Hematopoietic multipotent progenitor cell (in vitro differentiated cells): ENCODE measurements around the gene MTSS2. TPM values are rescaled to one million over a fixed set of nuclear protein-coding genes. Genes with fewer than 3 reads are reported as not detected.

Source experiments
- DNase-seq, 3 donors: peaks; one replicate each; pipeline ENCODE4 v3.0.0-alpha.2; 2011 to 2015; ENCODE audit warnings: low read depth in 2 of 3, low spot score in 2 of 3
- total RNA-seq: library from RNA; depleted of rRNA; stranded (reverse); fragments of >200 nt; gene quantifications from one replicate; pipeline ENCODE4 v1.2.3, GENCODE V29; 2012

The MTSS2 gene, protein sequence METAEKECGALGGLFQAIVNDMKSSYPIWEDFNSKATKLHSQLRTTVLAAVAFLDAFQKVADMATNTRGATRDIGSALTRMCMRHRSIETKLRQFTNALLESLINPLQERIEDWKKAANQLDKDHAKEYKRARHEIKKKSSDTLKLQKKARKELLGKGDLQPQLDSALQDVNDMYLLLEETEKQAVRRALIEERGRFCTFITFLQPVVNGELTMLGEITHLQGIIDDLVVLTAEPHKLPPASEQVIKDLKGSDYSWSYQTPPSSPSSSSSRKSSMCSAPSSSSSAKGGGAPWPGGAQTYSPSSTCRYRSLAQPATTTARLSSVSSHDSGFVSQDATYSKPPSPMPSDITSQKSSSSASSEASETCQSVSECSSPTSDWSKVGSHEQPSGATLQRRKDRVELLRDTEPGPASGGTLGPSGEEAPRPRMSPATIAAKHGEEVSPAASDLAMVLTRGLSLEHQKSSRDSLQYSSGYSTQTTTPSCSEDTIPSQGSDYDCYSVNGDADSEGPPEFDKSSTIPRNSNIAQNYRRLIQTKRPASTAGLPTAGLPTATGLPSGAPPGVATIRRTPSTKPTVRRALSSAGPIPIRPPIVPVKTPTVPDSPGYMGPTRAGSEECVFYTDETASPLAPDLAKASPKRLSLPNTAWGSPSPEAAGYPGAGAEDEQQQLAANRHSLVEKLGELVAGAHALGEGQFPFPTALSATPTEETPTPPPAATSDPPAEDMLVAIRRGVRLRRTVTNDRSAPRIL
- 14.8 TPM for total RNA-seq

DNA sequence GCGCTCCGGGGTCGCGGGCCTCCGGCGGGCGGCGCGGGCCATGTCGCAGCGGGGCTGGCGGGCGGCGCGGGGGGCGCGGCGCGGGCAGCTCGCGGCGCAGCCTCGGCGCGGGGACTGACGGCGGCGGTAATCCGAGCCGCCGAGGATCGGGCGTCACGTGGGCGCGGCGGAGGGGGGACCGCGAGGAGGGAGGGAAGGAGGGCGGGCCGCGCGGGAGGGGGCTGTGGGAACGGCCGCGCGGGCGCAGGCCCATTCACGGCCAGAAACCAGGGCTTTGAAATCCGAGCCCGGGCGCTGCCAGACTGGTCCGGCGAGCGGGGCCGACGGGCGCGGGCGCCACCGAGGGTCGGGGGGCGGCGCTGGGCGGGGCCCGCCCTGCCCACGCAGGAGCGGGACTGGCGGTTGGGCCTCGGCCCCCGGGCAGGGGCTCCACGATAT is at the start of gene MTSS2:
Gene MTSS2 (minus strand): TSS at position 116 of the 438 bp plus-strand sequence. CDS start 262 bp downstream, outside the sequence.
- peak in 2 of 3 donors; percentile 69 to 72 for DNase-seq

DNA sequence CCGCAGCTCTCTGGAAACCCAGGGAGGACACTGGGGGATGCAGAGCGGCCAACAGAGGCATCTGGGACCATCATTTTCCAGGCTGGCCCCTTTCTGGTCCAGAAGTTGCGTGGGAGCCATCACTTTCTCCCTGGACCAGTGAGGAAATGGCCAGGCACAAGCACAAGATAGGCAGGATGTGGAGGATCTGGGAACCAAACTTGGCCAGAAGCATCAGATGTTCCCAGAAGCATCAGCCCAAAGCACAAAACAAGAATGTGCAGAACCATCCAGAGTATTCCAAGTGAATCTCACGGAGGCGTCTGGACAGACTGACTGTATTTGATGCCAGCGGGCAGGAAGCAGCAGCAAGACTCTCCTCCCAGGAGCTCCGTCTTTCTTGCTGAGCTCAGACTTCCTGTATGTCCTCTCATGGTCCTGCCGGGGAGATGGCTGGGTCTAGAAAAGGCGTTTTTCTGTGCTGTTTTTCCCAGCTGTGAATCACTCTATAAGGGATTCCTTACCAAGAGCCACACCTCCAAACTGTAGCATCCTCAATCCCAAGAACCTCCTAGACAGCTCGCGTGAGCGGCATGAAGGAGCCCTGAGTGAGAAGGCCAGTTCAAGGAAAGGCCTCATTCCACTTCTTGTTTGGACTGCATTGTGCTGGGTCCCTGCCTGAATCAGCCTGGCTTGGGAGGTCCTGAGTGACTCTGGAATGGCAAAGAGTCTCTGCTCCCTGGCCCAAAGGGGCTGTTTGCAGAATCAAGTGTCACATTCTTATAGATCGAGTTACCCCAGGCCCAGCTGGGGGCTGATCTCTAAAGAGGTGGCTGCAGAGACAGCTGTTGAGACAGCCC is 49.5 kb upstream of the MTSS2 start:
- DNase-seq = no peak

DNA sequence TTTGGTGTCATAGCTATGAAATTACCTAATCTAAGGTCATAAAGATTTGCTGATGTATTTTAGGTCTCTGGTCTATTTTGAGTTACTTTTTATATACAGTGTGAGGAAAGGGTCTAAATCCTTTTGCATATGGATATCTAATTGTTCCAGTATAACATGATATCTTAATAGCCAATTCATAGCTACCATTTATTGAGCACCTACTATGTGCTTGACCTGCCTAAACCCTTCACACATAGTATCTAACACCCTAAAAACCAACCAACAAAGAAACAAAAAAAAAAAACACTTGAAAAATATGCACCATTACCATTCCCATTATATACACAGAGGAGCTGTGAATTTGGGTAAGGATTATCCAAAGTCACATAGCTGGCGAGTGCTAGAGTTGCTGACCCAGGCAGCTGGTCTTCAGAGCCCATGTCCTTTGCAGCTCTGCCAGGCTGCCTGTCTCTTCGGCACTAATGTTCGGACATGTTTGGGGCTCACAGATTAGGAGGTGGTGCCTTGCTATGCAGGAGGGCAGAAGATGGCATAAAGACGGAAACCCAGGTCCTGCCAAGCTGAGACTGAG is 48.8 kb upstream of the MTSS2 start:
- DNase-seq = no peak

DNA sequence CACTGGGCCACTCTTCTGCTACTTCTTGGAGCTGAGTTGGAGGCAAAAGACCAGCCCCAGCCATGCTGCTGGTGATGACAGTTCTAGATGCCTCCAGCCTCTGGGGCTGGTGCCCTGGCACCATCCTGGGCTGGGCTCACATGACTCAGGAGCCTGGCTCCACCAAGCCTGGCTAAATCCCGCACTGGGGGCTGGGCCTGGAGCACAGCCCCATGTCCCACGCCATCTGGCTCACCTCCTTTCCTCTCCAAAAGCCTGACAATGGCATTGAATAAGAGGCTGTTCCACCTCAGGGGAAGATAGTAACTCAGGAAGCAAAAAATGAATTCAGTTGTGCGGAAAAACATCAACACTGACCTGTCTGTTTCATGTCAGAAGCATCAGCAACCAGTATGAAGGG is 45.1 kb upstream of the MTSS2 start:
- no peak for DNase-seq

DNA sequence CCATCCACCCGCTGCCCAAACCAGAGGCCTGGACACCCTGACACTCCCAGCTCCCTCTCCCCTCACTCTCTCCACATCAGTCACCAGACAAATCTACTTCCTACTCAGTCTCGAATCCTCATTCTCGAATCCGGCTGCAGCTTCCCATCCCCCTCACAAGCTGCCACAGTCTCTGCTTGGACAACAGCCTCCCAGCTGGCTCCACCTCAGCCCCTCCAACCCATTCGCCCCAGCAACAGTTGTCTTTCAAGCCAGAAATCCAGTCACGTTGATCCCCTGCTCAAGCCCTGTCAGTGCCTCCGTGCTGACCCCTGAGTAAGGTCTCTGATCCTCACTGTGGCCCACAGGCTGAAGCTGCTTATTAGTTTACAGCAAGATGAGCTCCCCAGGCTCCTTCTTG is 44.2 kb upstream of the MTSS2 start:
- no peak for DNase-seq

DNA sequence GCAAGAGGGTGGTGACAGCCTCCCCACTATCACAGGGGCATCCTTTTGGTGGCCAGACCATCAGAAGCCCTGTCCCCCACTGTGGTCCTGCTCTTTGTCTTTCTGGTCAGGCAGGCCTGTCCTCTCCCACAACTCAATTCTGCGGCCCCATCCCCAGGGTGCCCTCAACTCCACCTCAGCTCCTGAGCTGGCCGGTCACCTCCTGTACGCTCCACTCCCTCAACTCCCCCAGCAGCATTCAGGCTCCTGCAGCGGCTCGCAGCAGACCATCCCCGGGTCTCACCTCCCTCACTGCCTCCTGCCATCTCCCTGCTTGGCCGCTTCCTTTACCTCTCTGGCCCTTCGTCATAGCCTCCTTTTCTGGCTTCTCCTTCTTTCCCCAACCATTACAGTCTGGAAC is 43.4 kb upstream of the MTSS2 start:
- no peak for DNase-seq

DNA sequence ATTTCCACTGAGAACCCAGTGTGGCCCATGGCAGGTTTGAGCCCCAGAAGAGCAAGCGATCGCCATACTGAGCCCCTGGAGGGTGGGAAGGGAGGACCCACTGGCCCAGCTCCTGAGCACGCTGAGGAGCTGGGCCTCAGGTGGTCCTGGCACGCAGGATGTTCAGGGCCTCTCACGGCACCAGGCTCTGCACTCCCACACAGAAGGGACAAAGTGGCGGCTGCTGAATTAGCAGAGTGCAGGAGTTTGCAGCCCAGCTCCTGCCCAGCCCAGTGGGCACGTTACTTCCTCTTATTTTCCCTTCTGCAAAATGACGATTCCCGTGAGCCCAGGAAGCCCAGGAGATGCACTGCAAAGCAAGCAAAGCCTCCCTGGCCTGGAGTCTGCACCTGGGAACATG is 42.3 kb upstream of the MTSS2 start:
- DNase-seq = peak in 1 of 3 donors; percentile 30

DNA sequence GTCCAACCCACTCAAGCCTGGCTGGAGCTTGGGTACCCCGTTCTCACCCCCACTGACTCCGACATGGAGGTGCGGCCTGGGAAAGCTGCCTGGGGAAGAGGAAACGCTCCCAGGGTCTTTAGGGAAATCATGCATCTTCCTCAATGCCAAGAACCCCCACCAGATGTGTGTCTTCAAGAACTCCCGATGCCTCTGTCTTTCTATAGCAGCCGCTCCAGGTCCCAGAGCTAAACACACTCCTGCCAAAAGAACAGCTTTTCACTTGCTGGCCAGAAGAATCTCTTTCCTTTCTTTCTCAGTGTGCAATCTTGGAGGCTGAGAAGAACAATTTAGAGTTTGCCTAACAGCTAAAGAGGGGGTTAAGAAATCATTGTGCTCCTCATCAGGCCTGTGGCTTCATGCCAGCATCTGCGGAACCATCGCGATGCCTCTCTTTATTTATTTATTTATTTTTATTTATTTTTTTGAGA is 41.1 kb upstream of the MTSS2 start:
- DNase-seq = no peak

DNA sequence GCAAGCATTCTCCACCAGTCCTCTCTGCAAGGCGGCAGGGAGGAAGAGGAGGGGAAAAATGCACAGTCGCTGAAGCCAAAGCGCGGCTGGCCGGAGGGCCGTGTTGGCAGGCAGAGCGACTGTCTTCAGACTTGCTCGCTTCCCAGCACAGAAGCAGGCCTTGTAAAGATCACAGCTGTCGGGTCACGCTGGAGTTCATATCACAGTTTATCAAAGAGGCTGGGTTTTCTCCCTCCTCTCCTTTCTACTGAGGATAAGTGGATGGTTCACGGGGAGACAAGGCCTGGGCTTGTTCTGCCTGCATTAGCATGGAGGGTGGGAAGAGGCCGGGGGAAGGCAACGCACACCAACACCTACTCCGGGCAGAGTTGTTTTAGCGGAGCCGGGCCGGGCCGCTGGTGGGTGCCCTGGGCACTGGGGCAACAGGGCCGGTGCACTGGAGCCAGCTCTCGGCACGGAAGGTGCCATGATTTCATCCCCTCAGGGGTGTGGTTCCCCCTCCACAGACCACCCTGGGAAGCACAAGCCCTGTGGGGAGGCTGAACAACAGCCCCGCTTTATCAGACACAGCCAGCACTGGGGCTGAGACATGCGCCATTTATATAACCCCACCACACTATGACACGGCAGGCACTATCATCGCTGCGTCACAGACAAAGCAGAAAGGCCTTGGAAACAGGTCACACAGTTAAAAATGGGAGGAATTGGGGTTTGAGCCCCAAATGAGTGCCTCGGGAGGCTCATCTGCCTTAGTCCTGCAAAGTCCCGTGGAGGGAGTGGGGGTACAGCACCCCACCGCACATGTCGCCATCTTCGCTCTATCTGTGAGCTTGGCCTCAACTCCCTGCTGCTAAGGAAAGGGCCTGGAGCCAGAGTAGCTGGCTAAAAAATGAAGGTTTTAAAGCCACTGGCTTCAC is 40.3 kb upstream of the MTSS2 start:
- DNase-seq = no peak

DNA sequence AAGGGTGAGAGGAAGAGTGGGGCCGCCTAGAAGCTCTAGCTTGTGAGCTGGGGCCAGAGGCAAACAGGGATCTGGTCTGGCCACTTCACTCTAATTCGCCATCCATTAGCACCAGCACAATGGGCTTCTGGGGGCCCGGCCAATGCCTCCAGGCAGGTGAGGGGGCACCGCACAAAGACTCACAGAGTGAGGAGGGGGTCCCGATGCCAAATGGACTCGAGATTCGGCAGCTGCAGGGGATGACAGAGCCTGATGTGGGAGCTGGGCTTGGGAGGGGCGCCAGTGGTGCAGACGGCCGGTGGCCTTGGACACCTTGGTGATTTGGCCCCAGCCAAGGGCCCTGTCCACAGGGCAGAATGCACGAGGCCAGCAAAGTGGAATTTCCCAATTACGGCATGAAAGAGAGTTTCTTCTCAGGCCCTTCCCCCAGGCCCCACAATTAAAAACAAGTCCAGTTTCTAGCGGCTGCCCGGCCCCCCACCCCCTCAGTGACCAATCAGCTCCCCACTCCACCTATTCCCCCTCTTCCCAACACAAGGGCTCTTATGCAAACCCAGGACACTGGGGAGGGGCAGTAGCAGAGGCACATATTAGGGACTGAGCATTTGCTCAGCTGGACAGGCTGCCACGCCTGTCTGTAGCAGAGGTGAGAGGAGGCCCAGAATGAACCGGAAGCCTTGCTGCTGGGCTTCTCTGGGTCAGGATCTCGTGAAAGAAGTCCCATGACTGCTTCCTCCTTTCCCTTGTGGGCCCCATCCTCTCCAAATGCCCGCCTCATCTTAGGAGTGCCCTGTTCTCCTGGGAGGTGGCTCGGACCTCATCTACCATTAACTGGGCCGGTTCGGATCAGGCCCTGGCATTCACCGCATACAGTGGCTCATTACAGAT is 39.4 kb upstream of the MTSS2 start:
- DNase-seq = no peak

DNA sequence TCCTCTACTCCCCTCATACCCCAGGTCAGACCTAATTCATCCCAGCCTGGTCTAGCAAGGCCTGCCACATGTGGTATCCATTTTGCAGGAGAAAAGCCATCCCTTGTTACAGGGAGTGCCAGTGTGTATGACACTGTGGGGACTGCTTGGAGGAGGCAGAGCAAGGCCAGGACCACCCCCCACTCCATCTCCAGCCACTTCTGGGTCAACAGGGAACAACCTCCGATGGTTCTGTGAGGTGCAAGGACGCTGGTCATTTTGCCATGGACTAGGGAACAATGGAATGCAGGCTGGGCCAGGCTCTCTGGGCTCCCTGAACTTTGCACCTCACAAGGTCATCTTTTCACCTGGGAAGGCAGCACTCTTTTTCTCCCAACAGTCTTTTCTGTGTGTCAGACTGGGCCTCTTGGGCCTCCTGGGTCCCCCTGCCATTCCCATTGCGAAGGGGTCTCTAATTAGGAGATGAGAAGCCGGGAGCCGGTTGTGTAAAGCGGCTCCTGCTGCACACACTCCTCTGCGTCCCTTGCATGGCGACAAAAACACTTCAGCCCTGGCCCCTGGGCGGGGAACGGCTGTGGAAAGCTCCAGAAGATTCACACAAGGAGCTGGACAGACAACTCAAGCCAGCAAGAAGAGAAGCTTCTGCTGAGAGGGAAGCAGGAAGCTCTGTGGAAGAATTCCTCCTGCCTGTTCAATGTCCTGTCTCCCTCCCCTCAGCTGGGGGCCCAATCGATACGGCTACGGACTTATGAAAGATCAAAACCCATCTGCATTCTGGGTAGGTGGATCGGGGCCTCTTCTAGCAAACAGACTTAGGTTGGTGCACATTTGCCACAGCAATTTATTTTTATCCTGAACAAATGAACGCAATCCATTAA is 38.5 kb upstream of the MTSS2 start:
- no peak for DNase-seq

DNA sequence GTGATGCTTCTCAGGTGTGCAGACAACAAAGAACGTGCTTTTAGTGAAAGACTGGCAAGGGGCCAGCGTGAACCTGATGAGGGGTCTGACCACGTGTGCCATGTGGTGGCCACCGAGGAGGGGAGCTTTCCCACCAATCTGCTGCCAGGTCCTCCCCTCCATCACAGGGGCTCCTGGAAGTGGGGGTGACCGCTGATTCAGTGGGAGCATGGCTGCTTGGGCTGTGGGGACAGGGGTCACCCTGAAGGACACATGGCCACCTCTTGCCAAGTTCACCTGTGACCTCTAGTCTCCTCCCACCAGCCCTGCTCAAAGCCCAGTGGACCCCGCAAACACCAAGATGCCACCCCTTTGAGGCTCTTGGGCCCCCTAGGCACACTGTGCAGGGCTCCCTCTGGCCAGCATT is 37.9 kb upstream of the MTSS2 start:
- DNase-seq = no peak

DNA sequence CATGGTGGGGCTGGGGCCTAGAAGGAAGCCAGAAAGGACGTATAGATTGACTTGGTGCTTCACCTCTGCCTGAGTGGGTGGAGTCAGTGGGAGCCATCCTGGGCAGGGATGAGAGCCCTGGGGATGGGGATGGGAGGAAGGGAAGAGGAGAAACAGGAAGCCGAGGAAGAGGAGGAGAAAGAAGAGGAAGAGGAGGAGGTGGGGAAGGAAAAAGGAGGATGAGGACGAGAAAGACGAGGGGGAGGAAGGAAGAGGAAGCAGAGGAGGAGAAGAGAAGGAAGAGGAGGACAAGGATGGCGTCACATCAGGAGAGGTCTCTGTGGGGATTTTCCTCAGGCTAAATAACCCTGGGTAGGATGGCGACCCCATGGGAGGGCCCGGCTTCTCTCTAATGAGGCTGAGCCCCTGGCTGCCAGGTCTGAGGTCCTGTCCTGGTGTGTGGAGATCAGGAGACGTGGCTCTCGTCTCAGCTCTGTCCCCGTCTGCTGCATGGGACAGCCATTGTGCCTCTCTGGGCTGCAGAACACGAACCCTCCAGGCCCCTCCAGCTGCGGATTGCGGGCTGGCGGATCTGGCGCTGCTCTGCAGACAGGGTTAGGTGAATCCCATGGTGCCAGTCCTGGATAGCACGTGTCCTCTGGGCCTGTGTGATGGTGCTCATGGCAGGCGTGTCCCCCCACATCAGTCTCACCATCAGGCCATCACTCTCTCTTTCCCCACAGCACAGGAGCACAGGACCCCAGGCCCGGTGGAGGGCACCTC is 35.5 kb upstream of the MTSS2 start:
- no peak for DNase-seq

DNA sequence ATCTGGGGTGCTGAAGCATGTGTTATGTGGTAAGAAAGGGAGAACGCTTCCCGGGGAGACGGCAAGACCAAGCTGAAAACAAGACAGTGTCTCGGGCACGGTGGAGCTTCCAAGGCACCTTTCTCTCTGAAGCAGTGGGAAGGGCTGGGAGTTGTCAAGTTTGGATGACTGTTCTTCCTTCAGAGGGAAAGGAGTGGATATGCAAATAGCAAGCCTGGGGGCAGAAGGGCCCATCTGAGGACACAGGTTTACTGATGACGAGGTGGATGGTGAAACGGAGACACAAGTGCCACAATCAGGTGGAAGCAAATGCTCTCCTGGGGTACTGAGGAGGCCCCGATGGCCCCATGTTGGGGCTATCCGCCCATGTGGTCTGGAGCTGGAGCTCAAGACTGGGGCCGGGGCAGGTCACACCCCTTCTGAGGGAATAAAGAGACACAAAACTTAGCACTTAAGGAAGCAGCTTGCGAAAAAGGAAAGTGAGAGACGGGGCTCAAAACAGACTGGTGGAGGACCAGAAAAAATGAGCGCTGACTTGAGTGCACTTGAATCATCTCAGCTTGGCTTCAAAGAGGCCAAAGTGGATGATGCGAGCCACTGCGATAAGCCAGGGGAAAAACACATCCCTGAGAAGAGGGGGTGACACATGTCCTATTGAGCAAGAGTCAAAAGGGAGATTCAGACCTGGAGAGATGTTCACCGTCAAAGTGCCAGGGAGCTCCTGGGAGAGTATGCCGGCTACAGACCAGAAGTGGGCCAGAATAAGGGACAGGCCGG is 34.8 kb upstream of the MTSS2 start:
- no peak for DNase-seq

DNA sequence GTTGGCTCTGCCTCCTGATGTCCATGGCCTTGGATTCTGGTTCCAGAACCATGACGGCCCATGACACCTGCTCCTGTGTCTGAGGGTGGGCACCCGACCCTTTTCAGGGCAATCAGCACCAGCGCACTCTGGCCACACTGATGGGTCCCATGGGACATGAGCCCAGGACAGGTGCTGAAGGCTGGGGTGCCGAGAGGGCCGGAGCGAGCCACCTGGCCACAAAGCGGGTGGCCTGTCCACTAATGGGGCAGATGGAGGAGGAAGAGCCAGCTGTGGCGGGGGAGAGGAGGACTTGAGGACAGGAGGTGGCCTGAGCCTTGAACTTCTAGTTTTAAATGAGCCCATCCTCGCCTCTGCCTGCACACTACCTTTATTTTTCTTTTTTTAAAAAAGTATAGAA is 31.2 kb upstream of the MTSS2 start:
- DNase-seq = no peak

DNA sequence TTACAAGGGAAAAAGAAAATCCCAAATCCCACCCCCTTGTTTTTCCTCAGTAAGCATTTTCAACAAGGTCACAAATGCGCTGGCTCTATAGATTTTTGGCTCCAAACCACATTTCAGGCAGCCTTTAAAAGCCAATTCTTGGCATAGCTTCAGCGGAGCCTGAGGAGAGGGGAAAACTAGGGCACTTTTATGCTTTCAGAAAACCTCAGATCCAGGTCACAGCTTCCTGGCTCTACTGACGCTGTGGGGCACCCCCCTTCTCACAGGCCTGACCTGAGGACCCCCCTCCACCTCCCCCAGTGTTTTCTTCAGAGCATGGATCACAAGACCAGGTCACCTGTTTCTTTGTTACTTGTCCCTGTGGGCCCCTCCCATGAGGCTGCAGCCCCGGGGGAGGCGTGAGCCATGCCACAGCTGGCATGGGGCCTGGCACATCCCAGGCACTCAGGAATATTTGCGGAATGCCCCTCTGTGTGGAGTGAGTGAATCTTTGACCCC is 30.1 kb upstream of the MTSS2 start:
- DNase-seq = no peak
